HG02840 (cell line): ENCODE data around the gene TMC4.
"Not testable (repeated sequence)": the region's sequence is repeated elsewhere in the genome, so short reads cannot be mapped to it uniquely, and the experiment has no call there.

Experiments used
- ATAC-seq: cut with Tn5 transposase; IDR thresholded peaks from one replicate; pipeline ENCODE4 v1.9.1; 2021; ENCODE audit warnings: mild to moderate bottlenecking, moderate library complexity, moderate number of reproducible peaks; ENCODE audit not compliant: unreplicated experiment, low FRiP score

Gene TMC4

DNA sequence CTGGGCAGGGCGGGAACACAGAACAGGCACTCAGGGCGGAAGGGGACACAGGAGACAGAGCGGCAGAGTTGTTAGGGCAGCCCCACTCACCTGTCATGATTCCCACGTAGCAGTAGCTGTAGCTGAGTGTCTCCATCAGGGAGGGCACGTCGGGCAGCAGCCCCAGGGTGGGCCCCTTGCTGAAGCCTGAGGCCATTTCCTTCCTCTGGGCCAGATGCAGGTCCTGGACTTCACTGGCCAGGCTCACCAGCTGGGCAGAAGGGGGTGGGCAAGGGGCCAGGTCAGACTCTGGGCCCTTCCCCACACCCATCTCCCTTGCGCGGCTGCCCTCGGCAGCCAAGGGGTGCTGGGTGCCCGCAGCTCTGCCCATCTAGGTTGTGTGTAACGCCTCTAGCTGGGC, 10.5 kb upstream of the TMC4 start:
- no peak for ATAC-seq

DNA sequence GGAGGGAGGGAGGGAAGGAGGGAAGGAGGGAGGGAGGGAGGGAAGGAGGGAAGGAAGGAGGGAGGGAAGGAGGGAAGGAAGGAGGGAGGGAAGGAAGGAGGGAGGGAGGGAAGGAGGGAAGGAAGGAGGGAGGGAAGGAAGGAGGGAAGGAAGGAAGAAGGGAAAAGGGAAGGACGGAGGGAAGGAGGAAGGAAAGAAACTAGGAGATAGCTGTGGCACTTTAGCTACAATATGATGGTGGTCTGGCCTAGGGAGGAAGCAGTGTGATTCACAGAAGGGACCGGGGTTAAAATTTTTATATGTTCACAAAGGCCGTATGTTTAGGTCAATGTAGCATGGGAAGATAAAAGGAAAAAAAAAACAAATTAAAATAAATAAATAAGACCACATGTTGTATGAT, 8.9 kb upstream of the TMC4 start:
- not testable (repeated sequence) for ATAC-seq

GRCh38 chr19:54180691-54181091, 7.7 kb upstream of the TMC4 start:
- ATAC-seq, result no peak

GRCh38 chr19:54179921-54180461, 7.0 kb upstream of the TMC4 start:
- no peak for ATAC-seq

DNA sequence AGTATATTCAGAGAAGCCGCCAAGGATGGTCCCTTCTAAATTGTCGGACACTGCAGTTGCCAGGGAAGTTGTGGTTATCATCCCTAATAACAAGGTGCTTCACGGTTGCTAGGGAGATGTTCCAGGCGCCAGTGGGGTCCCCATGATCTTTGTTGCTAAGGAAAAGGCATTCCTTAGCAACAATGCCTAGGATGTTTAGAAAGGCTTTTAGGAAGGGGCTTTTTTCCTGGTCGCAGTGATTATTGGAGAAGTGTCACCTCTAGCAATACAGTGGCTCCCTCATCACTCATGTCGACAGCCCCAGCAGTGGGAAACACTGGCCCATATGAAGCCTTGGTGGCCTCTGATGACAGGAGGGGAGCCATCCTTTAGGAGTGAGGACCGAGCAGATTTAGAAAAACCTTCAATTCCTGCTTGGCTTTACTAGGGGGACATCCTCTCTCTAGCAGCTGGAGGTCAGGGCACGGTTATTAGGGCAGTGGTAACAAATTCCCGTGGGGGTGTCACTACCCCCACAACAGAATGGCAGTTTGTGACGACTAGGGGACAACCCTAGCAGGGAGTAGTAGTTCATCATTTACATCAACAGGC, 6.4 kb upstream of the TMC4 start:
- no peak for ATAC-seq

DNA sequence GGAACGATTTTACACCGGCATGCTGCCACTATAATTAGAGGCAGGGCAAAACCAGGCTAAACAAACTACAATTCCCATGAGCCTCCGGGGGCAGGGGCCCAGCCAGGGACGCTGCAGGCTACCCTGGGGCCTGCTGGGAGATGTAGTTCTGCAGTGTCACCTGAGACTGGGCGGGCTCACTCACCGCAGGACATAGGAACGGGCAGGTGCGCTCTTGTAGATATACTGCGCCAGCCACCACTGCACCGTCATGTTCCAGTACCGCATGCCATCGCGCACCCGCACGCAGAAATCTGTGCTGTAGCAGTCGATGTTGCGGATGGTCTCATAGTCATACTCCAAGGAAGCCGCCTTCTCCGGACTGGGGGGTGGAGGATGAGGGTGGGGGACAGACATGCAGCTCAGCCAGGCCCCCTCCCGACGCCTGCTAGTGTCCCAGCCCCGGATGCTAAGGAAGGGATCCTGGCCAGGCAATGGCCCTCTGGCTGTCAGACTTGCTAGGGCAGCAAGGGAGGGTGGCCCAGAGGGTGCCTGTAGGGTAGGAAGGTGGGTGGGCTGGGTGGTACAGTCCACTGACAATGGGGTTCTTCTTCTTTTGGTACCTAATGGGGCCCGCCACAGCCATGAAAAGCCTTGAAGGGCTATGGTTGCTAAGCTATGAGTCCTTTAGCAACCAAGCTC, 5.8 kb upstream of the TMC4 start:
- ATAC-seq, result no peak

- no peak for ATAC-seq
These were observed 1.2 kb upstream of the TMC4 start for GRCh38 chr19:54173951-54174834.

DNA sequence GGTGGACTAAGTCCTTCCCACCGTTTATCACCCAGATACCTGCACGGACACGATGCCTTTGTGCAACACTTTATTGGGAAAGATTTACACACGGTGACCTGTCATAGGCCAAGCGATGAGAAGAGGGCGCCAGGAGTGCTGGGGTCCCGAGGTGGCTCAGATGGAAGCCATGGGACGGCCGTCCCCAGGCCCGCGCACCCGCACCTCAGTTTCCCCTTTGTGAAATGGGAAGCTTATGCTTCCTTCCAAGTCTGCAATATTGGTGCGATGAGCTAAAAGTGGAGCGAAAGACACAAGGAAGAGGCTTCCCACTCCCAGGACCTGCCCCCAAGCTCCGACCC, 369 bp upstream of the TMC4 start:
- no peak for ATAC-seq

DNA sequence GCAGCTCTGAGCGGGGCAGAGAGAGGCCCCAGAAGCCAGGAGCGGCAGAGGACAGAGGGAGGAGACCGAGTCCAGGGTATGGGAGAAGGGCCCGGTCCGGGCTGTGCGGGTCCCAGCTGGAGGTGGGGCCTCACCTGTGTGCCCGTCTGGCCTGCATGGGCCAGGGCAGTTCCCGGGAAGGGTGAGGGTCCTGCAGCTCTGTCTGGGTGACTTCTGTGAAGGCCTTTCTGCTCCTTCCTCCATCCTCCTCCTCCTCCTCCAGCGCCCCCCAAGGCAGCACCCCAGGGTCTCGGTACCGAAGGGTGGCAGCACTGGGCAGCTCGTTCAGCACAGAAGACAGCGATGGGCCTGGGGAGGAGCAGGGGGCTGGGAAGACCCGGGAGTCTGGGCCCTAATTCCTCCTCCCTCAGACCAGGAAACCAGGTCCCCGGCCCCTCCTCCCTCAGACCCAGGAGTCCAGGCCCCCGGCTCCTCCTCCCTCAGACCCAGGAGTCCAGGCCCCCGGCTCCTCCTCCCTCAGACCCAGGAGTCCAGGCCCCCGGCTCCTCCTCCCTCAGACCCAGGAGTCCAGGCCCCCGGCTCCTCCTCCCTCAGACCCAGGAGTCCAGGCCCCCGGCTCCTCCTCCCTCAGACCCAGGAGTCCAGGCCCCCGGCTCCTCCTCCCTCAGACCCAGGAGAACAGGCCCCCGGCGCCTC, 1.1 kb downstream of the TMC4 start:
- not testable (repeated sequence) for ATAC-seq

GRCh38 chr19:54169149-54169740, 3.7 kb downstream of the TMC4 start:
- ATAC-seq, result no peak

- no peak for ATAC-seq
These were observed 4.6 kb downstream of the TMC4 start for GRCh38 chr19:54168174-54168917.

DNA sequence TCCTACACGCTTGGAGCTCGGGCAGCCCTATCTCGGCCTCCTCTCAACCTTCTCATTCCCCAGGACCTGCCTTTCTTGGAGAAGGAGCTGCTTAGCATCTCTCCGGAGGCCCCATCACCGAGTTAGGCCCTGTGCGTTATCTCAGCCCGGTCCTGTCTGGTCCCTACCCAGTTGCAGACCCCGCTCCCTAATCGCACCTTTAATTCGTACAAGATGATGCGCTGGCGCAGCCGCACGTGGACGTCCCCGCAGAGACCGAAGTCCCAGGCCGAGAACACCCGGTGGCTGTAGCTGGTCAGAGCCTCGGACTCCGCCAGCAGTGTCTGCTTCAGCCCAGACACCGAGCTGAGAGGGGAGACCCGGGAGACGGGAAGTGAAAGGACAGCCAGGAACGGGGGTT, 7.7 kb downstream of the TMC4 start:
- no peak for ATAC-seq

DNA sequence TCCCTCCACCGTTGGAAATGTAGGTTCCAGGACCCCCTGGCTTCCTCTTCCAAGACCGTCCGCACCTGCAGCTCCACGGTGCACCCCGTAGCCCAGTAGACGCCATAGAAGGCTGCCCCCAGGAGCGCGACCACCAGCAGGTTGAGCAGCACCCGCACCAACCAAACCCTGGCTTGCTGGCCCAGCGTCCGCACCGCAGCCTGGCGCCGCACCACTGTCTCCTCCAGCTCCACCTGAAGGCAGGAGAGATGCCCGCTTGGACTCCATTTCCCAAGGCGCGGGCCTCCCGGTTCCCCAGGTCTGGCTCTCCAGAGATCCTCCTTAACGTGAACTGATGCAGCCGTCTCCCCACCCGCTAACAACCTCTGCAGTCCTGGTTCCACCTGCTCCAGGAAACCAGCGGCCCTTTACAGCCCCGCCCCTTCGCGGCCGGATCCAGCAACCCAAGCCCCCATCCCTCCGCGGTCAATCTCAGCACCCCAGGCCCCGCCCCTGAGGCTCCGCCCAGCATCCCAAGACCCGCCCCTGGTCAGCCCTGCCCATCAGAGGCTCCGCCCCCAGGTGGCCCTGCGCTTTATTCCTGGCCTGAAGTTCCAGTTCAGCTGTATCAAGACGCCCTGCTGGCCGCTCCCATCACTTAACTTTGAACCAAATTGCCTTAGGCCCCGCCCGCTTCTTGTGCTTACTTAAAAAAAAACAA, 8.4 kb downstream of the TMC4 start:
- ATAC-seq, result no peak

- no peak for ATAC-seq
These were observed 10.1 kb downstream of the TMC4 start for GRCh38 chr19:54162884-54163283.

- ATAC-seq, result no peak
These were observed 10.6 kb downstream of the TMC4 start for GRCh38 chr19:54162241-54162805.

- ATAC-seq, result no peak
These were observed 12.1 kb downstream of the TMC4 start for GRCh38 chr19:54160854-54161253.

- ATAC-seq, result no peak
These were observed 12.7 kb downstream of the TMC4 start for GRCh38 chr19:54160182-54160811.
